Femur (tissue), 1 donor: ENCODE data around the gene OR6J1.
A peak's percentile ranks its signal among the peaks of the same experiment; 100 is the strongest.
"Not testable (repeated sequence)": the region's sequence is repeated elsewhere in the genome, so short reads cannot be mapped to it uniquely, and the experiment has no call there.

Experiments used
- DNase-seq: peaks from one replicate; pipeline ENCODE4 v3.0.0-alpha.2; 2017

OR6J1 gene

GRCh38 chr14:22650046-22650739, 6.0 kb upstream of the OR6J1 start:
- no peak for DNase-seq

- no peak for DNase-seq
These were observed 4.4 kb upstream of the OR6J1 start for GRCh38 chr14:22648506-22648905.

DNA sequence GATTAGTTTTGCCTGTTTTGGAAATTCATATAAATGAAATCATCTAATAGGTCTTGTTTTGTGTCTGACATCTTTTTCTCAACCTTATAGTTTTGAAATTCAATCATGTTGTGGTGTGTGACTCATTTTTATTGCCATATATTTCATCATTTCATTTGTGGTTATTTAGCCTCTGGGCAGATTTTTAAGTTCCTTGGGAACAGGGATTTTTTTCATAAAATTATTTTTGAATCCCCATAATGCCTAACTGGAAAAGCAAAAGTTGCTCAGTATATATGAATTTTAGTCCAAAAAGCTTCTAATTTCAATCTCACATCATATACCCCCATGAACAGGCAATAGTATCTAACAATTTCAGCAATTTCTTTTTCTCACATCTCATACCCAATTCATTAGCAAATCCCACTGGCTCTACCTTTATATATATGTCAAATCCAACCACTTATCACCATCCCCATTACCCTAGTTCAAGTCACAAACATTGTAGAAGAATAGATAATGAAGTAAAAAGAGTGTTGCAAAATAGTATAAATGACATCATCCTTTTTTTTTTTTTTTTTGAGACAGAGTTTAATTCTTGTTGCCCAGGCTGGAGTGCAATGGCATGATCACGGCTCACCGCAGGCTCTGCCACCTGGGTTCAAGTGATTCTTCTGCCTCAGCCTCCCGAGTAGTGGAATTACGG, 2.6 kb upstream of the OR6J1 start:
- no peak for DNase-seq

DNA sequence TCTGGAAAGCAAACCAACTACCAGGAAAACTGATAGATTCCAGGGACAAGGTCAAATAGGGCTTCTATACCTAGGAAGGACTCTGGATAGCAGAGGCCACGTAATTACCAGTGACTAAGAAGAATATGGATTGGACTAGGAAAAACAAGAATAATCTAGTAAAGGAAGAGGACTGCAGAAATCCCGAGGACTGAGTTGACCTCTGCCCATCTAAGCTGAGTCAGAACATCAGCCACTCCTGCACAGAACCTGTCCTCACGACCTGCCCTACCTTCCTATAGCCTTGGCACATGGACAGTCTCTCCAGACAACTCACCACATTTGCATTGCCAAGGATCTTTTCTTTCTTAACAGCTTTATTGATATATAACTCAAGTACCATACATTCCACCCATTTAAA, 2.3 kb downstream of the OR6J1 start:
- DNase-seq, result no peak

GRCh38 chr14:22640192-22640591, 4.0 kb downstream of the OR6J1 start:
- DNase-seq, result no peak

DNA sequence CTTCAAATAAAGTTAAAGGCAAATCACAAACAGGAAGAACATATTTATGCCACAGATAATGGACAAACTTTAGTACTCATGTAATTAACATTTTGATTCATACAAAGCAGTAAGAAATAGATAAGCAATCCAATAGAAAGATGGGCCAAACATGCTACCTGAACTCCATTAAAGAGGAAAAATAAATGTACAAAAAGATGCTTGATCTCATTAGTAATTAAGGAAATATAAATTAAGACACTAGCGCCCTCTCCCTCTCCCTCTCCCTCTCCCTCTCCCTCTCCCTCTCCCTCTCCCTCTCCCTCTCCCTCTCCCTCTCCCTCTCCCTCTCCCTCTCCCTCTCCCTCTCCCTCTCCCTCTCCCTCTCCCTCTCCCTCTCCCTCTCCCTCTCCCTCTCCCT, 8.2 kb downstream of the OR6J1 start:
- DNase-seq, result not testable (repeated sequence)

DNA sequence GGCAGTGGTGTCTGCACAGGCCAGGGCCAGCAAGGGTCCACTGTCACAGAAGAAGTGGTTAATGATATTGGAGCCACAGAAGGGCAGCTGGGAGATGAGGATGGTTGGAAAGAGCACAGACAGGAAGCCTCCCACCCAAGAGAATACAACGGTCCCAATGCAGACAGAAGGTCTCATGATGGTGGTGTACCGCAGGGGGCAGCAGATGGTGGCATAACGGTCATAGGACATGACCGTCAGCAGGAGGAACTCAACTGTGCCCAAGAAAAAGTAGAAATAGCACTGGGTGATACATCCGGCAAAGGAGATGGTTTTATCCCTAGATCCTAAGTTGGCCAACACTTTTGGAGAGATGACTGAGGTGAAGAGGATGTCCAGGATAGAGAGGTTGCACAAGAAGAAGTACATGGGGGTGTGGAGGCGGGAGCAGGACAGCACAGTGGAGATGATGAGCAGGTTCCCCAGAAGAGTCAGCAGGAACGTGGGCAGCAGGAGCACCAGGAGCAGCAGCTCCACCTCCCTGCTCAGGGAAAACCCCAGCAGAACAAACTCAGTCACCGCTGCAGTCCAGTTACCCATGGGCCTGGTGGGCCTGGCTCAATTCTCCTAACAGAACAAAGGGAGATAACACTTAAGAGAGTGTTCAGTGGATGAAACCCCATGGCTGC, 9.8 kb downstream of the OR6J1 start:
- no peak for DNase-seq

DNA sequence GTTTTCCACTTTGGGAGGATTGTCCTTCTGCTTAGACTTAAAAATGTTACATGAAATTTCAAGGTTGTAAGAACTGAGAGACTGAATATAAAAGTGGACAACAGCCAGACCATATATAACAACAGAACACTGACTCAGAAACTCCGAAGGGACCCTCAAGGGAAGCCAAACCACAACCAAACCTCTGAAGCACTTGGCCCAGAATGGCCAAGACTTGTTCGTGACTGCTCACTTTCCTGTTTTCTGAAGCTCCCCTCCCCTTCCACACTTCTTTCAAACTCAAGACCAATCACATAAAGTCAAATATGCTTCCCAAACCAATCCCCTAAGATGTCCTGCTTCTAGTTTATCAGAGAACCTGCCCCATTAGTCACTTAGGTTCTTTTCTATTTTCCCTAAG, 13.7 kb downstream of the OR6J1 start:
- no peak for DNase-seq

- DNase-seq, result no peak
These were observed 14.1 kb downstream of the OR6J1 start for GRCh38 chr14:22630066-22630465.

DNA sequence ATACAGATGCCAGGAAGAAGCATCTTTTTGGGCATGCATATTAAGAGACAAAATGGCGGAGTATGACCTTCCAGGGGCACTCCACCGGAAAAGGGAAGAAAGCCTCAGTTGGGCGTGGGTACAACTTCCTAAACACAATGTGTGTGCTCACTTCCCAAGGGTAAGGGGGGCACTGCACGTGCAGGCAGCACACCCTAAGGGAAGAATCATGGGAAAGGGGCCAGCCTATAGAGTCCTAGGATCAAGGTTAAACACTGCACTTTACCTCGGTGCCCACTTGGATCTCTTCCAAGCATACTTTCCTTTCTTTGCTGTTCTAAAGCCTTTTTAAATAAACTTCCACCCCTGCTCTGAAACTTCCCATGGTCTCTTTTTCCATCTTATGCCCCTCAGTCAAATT, 14.8 kb downstream of the OR6J1 start:
- DNase-seq, result no peak

DNA sequence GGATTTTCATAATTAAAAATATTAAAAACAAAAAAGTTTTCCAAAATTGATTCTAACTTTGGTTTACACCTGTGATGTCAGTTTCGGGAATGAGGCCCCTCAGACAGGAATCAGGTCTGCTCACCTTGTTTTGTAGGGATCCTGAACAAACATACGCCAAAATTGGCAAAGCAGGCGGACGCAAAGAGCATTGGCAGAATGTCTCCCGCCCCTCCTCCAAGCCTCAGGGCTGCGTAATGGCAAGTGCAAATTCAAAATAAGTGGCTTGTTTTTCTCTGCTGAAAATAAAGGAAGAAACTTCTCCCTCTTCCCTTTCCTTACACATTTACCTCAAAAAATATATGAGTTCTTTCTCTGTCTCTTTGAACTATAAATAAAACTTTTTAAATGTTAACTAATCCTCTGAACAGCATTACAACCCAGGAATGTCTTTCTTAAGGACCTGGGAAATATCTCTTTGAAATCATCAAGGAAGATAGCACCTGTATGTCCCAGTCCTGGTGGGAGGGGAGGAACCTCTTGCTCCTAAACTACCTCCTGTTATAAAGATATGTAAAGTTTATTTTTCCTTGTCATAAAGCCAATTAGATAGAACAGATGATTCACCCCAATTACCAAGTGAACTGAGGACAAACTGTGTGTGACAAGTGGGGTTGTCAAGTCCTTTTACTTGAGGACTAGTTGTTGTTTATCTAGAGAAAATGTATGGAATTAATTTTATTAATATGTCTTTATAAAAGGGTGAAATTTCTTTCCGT, 16.5 kb downstream of the OR6J1 start:
- no peak for DNase-seq

DNA sequence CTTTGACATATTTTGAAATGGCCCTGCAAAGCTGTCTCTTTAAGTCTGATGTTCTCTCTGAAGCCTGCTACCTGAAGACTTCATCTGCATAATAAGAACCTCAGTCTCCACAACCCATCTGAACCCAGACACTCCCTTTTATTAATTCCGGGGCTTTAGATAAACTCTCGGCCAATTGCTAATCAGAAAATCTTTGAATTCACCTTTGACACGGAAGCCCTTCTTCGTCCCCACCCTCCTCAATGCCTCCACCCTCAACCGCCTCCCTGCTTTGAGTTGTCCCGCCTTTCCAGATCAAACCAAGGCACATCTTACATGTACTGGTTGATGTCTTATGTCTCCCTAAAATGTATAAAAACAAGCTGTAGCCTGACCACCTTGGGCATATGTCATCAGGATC, 17.6 kb downstream of the OR6J1 start:
- DNase-seq, result no peak

GRCh38 chr14:22623047-22623446, 21.1 kb downstream of the OR6J1 start:
- no peak for DNase-seq

DNA sequence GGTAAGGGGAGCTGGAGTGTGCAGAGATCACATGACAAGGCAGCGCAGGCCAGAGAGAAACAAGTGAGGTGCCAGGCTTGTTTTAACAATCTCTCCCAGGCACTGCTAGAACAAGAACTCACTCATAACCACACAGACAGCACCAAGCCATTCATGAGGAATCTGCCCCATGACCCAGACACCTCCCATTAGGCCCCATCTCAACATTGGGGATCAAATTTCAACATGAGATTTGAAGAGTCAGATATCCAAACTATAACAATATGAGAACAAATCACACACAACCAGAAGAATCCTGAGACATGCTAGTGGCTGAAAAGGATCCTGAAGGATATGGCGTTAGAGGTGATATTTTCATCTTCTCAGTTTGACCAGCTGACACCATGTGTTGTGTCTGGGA, 21.9 kb downstream of the OR6J1 start:
- DNase-seq, result no peak

- DNase-seq, result not testable (repeated sequence)
These were observed 28.4 kb downstream of the OR6J1 start for GRCh38 chr14:22615765-22616164.

DNA sequence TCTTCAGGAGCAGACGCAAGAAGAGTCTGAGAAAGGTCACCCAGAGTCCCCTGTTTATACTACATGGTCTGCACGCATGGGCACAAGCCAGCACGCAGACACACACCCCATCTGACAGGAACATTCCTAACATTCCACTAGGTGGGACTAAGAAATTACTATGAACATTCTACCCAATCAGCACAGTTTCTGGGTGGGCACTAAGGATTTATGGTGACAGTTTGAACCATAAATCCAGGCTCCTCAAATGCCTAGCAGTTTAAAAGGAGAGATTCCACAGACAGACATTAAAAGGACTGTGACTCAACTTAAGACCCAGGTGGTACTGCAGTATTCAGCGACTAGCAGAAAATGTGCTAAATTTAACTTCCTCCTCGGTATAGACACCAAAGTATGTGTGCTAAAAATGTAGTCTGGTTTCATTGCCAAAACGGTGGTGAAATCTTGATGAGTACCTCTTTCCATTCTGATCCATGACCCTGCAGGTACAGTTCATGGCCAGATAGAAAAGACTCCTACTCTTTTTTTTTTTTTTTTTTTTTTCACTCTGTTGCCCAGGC, 29.8 kb downstream of the OR6J1 start:
- peak; percentile 48 for DNase-seq

DNA sequence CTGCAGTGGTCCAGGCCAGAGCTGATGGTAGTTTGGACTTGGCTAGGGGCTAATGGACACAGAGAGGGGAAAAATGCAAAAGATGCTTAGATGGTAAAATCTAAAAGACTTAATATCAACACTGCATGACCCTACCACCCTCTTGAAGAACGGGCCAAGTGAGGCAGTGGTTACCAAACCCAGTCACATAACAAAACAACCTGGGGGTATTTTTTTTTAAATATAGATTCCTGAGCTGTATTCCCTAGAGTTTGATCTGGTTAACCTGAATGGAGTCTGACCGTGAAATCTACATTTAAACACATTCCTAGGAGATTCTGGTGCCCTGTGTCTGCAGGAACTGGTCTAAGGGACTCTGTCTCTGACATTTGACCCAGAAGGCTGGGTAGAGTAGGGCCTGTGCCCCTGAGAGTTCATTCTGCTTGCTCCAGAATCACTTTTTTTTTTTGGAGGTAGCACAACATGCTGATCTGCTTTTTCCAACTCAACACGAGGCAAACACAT, 30.4 kb downstream of the OR6J1 start:
- DNase-seq, result no peak

DNA sequence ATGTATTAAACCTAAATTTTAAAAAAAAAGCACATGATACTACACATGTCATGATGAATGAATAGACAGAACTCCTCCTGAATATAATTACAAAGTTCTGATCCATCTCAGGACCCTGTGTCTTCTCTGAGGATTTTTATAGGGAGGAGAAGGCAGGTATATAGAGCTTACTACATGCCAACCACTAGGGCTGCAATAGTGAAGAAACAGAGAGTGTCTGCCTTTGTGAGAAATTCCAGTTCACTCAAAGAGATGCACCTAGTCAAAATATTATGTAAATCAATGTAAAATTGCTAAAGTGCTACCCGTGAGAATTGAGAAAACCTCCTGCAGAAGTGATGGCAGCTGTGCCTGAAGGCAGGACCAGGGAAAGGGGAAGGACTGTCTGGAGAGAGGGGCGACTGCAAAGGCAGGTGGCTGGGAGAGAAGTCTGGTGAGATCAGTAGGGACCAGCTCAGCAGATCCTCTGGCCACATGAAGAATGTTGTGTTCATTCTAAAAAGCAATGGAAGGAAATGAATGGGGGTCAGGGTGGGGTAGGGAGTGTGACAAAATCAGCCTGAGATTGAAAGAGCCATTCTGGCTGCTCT, 31.0 kb downstream of the OR6J1 start:
- no peak for DNase-seq

DNA sequence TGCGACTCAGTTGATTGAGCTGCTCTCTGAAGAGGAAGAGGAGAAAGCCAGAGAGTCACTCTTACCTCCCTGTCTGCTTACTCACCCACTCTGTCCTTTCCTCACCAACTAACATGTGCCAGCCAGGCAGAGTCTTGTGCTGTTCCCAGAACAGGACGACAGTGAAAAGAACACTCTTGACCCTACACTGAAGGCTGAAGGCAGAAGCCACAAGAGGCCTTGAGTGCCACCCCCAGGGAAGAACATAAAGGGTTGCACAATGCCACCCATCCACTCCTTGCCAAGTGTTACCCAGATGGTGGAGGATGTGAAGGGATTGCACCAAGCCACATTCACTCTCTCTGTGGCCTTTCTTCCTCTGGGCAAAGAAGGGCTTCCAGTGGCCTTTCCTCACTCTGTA, 33.2 kb downstream of the OR6J1 start:
- DNase-seq, result no peak

DNA sequence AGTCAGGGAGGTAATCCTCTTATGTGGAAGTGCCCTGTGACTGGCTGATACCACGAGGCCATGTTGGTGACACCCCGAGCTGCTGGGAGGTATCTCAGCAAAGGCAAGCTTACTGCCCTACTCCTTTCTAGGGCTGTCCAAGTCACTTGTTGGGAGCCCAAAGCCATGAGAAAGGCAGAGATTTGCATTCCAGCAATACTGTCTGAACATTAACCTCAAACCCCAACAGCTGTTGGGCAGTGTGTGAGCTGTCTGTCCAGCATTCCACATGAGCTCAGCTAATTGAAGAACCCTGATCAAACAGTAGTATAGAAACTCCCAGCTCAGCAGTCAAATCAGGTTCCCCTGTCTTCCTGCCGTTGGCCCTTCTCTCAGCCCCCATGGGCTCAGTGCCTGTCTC, 36.9 kb downstream of the OR6J1 start:
- no peak for DNase-seq

- DNase-seq, result no peak
These were observed 37.8 kb downstream of the OR6J1 start for GRCh38 chr14:22606380-22606779.

DNA sequence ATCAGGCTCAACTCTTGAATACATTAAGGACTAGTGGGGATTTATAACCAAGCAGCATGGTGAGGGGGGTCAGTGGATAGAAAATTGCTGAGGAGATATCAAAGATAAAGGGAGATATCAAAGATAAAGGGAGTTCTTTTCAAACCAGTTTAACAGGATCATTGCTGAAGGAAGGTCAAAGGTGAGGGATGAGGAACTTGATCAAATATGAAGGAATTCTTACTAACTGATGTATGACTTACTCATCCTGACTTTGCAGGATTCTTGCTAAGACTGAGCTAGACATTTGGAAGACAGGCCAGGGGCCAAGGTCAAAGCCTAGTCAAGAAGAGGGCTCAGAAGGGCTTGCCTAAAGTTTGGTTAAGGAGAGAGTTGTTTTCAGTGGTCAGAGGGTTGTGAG, 41.3 kb downstream of the OR6J1 start:
- DNase-seq, result no peak

DNA sequence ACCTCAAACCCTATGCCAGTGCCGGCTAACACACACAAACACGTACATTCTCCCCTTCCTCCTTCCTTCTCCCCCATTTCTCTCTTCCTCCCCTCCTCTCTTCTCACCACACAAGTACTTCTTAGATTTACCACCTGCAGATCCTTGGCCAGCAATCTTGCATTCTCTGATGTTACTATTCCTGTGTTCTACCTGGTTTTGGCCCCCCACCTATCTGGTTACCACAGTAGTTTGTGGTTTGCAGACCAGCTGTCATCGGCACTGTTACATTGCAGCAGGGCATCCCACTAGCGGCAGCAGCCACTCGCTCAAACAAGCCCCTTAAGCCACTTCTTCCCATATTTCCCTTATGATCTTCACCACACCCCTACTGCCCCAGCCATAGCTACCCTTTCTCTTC, 42.2 kb downstream of the OR6J1 start:
- DNase-seq, result no peak
